Stimulated activated CD4-positive, alpha-beta T cell treated with anti-CD3 and anti-CD28 coated beads, TNF-alpha, amount 100 ng/mL, for 24 hours (primary cell): ENCODE results near the gene XIST.
"Not testable (repeated sequence)": the region's sequence is repeated elsewhere in the genome, so short reads cannot be mapped to it uniquely, and the experiment has no call there.

Source experiments
- DNase-seq, 3 experiments: peaks; one replicate each; pipeline ENCODE4 v3.0.0-alpha.2; 2020; ENCODE audit warnings: low read depth in 3 of 3

Gene XIST

DNA sequence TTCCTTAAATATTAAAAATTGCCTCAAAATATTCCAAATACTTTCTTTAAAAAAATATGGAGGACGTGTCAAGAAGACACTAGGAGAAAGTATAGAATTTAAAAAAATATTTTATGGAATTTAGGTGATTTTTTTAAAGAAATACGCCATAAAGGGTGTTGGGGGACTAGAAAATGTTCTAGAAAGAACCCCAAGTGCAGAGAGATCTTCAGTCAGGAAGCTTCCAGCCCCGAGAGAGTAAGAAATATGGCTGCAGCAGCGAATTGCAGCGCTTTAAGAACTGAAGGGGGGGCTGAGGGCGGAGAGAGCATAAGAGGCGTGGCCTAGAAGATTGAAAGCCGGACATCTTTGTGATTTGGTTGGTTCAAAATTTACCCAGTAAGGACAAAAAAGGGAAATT lies at the start of gene XIST:
XIST (minus strand) TSS at position 248 of the 400 bp plus-strand sequence.
- no peak for DNase-seq

DNA sequence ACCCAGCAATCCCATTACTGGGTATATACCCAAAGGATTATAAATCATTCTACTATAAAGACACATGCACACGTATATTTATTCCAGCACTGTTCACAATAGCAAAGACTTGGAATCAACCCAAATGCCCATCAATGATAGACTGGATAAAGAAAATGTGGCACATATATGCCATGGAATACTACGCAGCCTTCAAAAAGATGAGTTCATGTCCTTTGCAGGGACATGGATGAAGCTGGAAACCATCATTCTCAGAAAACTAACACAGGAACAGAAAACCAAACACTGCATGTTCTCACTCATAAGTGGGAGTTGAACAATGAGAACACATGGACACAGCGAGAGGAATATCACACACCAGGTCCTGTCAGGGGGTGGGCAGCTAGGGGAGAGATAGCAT lies 45.8 kb upstream of the XIST start:
- DNase-seq, result not testable (repeated sequence)

DNA sequence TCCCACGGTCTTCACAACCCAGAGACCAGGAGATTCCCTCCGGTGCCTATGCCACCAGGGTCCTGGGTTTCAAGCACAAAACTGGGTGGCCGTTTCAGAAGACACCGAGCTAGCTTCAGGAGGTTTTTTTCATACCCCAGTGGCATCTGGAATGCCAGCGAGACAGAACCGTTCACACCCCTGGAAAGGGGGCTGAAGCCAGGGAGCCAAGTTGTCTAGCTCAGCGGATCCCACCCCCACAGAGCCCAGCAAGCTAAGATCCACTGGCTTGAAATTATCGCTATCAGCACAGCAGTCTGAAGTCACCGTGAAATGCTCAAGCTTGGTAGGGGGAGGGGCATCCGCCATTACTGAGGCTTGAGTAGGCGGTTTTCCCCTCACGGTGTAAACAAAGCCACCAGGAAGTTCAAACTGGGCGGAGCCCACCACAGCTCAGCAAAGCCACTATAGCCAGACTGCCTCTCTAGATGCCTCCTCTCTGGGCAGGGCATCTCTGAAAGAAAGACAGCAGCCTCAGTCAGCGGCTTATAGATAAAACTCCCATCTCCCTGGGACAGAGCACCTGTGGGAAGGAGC lies 40.1 kb upstream of the XIST start:
- DNase-seq, result not testable (repeated sequence)

DNA sequence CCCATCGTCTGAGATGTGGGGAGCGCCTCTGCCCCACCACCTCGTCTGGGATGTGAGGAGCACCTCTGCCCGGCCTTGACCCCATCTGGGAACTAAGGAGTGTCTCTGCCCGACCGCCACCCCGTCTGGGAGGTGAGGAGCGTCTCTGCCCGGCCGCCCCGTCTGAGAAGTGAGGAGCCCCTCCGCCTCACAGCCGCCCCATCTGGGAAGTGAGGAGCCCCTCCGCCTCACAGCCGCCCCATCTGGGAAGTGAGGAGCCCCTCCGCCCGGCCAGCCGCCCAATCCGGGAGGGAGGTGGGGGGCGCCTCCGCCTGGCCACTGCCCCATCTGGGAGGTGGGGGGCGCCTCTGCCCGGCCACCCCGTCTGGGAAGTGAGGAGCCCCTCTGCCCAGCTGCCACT lies 29.7 kb upstream of the XIST start:
- not testable (repeated sequence) for DNase-seq

DNA sequence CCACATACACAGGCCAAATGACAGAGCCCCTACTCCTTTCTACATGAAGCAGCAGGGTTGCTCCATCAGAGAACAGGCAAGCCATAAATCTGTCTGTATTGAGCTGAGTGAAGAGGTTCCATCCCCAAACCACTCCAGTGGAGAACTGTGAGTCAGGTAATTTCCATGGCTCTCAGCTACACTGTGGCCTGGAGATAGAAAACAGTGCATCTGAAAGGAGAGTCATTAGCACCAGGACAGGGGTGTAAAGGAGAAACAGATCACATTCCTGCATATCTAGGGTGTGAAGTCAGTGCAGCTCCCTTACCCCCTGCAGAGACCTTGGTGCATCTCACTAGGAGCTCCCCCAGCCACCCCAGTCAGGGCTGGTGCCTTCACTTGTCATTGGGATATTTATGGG lies 25.2 kb upstream of the XIST start:
- no peak for DNase-seq

DNA sequence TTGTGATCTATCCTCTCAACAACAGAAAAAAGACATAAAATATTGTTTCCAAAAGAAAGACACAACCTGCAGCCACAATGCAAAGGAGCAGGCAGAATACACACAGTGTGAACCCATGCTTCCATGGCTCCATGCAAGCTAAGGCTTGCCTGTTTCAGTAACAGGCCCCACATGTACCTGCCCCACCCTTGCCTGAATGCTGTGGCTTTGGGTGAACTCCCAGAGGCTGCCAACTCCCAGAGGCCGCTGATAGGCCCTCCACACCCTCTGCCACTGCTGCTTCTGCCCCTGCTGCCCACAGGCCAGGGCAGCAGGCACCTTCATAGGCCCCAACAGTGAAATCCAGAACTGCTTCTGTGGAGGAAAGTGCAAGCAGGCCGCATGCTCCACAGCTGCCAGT lies 24.4 kb upstream of the XIST start:
- DNase-seq, result no peak

DNA sequence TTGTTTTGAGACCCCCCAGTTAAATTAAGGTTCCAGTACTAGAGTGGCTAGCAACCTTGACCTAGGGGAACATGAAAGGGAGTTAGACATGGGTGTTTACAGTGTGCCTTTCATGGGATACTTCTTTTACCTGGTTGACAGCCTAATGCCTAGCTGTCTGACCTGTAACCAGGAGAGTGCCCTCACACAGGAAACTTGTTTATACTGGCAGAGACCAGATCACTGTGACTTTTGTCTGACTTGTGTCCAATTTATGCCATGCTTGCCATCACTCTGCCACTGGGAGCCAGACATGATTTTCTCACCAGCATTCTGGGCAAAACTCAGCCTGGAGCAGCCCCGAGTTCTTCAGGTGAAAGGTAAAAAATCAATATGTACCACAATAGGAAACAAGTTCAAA lies 16.4 kb upstream of the XIST start:
- DNase-seq, result no peak

DNA sequence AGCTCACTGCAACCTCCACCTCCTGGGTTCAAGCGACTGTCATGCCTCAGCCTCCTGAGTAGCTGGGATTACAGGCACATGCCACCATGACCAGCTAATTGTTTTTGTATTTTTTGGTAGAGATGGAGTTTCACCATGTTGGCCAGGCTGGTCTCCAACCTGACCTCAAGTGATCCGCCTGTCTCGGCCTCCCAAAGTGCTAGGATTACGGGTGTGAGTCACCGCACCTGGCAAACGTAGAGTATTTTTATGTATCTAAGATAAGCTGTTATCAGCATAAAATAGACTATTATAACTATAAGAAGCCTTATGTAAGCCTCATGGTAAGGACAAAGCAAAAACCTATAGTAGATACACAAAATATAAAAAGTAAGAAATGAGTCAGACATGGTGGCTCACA lies 14.6 kb upstream of the XIST start:
- DNase-seq, result no peak

DNA sequence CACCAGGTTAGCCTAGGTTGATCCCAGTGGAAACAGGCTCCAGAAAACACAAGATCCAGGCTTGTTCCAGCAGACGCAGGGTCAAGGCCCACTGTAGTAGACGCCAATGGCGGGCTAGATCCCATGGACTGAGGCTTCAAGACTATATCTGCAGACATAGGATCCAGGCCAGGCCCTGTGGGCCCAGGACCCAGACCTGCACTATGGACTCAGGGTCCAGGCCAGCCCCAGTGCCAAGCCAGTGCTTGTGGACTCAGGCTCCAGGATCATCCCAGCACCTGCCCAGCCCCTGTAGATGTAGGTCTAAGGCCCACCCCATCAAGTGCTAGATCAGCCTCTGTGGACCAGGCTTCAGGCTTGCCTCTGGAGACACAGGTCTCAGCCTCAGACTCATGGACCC lies 11.3 kb upstream of the XIST start:
- no peak for DNase-seq

DNA sequence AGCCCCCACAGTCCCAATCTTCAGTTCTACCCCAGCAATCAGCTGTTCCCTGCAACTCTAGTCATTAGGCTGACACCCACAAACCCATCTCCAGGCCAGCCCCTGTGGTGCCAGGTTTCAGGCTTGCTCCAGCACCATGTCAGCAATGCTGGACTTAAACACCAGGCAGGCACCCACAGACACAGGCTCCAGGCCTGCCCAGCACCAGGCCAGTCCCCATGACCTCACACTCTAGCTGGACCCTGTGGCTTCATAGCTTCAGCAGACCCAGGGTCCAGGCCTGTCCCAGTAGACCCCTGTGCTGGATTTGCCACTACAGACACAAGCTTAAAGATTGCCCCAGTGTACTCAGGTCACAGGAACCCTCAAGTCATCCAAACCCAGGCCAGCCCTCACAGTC lies 10.8 kb upstream of the XIST start:
- DNase-seq, result no peak

DNA sequence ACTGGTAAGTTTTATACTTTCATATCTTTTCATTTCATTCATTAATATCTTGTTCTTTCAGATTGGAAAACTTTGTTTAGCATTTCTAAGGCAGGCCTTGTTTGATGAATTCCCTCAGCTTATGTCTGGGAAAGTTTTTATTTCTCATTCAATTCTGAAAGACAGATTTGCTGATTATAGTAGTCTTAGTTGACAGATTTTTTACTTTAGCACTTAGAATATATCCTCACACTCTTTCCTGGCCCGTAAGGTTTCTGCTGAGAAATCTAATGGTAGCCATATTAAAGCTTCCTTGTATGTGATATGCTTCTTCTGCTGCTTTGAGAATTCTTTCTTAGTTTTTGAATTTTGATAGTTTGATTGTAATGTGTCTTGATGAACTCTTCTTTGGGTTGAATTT lies 7.1 kb upstream of the XIST start:
- DNase-seq, result no peak

DNA sequence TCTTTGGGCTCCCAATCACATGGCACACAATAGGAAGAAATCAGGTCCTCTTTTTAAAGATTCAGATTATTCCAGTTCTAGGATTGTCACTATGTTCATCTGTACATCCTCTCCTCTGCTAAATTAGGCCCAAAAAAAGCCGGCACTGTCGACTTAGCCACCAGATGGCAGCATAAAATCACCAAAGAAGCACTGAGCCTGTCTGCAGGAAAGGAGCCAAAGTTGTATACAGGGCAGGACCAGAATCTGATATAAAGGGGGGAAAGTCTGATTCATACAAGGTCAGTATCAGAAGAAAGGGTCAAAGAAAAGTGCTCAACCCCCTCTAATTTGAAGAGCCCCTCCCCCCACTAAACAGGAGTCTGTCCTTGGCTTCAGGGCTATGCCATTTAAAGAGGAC lies 3.0 kb upstream of the XIST start:
- DNase-seq, result peak; percentile 25 to 35 (median 27)

DNA sequence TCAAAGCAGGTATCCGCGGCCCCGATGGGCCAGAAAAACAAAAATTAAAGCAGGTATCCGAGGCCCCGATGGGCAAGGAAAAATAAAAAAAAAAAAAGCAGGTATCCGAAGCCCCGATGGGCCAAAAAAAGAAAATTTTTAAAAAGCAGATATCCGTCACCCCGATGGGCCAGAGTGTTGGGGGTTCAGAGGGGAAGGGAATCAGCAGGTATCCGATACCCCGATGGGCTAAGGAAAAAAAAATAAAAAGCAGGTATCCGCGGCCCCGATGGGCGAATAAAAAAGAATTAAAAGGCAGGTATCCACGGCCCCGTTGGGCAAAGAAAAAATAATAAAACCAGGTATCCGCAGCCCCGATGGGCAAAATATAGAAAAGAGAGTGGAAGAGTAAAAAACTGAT lies 492 bp downstream of the XIST start:
- DNase-seq, result no peak

DNA sequence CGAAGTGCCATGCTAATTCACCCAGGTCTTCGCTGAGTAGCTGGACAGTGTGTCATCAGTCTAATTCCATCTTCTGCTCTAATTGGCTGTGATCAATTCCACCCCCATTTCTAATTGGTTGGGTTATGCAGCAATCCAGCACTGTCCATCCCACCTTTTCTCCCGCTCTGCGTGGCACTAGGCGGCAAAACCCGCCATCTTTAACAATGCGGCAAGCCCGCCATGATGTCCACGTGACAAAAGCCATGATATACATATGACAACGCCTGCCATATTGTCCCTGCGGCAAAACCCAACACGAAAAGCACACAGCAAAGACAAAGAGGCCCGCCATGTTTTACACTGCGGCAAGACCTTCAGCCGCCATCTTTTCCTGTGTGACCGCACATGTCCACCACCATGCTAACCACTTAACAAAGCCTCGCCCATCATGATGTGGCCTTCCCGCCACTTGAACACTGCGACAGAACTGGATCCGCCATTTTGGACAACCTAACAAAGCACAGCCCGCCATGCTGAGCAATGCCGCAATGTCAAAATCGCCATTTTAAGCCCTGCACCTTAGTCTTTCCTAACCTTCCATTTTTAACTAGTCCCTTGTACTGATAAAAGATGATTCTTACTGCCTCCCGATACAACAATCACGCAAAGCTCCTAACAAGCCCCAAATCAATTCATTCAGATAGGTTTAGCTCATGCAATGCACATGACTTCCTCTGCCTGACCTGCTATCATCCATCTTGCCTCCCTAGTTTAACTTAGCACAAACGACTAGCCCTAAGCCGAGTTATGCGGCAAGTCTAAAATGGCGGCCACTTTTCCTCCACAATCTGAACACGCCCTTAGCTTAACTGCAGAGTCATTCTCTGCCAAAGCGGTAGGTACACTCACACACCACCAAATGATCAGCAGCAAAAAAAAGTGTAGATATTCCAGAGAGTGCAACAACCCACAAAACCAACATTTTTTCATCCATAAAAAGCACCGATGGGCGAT lies 1.2 kb downstream of the XIST start:
- no peak for DNase-seq

DNA sequence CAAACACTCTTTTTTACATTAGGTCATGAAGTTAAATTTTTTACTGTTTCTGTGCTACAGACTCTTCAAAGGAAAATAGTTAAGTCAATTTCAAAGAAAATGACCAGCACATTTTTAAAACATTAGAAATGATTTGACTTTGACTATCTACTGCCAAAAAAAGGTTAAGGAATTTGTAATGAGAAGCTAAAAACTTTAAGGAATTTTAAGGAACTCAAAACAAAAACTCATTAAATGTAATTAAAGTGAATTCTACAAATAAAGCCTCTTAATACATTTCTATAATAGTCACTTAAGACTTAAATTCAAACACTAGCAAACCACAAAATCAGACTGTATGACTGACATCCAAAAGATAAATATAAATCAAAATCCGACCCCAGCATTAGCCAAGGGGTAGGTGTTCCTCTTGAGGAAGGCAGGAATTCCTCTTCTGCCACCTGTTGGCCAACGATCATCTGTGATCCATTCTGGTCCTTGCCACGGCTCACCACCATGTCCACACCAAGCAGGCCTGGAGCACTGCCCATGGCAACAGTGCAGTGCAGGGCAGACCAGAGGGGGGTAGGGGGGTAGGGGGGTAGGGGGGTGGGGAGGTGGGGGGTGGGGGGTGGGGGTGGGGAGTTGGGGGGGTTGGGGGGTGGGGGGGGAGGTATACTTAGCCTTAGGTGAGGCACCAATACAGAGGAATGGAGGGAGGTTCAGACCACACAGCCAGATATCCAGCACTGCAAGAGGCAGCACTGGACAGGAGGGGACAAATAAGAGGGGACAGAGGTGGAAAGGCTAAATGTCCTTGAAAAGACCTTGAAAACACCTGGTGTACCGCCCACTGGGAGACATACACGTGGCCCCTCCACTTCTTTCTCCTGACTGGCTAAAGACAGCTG lies 2.1 kb downstream of the XIST start:
- DNase-seq, result no peak

DNA sequence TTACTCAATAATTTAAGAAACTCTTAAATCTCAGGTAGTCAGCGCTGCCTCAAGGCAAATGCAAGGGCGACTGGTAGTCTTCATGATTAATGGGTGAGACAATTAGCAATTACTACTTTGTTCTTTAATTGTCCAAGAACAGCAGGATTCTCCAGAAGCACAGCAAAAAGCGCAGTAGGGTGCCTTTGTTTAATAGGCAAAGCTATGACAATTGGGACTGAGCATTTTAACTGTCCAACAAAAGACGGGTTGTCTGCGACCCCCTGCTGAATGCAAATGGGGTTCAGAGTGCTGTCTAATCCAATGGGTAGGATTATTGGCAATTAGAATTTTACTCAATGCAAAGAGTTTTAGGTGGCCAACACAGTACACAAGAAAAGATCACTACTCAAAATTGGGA lies 3.4 kb downstream of the XIST start:
- no peak for DNase-seq

DNA sequence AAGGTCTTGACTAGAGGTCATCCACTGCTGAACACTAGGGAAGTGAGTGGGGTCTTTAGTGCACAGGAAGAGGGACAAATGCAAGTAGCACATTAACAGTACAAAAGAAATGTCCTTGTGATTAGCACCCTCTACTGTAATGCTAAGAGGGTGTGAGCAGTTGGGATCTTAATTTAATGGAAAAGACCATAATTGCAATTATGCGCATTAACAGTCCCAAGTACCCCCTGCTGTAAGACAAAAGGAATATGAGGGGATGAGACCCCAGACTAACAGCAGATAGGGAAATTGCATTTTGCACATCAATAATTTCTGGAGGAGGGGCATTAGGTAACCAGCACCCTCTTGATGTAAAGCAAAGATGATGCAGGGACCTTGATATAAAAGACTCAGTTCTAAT lies 4.5 kb downstream of the XIST start:
- no peak for DNase-seq

DNA sequence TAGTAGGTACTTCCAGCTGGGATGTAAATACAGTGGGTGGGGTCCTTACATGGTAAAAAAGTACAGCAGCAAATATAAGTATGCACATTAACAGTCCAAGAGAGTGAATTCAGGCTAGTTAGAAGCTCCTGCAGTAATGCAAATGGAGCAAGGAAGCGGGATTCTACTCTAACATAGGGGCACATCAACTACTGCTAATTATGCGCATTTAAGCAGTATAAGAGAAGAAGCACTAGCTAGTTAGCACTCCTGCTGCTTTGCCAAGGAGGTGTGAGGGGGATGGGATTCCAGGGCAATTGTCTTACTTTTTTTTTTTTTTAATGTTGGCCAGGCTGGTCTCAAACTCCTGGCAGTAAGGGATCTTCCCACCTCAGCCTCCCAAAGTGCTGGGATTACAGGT lies 5.4 kb downstream of the XIST start:
- DNase-seq, result no peak

DNA sequence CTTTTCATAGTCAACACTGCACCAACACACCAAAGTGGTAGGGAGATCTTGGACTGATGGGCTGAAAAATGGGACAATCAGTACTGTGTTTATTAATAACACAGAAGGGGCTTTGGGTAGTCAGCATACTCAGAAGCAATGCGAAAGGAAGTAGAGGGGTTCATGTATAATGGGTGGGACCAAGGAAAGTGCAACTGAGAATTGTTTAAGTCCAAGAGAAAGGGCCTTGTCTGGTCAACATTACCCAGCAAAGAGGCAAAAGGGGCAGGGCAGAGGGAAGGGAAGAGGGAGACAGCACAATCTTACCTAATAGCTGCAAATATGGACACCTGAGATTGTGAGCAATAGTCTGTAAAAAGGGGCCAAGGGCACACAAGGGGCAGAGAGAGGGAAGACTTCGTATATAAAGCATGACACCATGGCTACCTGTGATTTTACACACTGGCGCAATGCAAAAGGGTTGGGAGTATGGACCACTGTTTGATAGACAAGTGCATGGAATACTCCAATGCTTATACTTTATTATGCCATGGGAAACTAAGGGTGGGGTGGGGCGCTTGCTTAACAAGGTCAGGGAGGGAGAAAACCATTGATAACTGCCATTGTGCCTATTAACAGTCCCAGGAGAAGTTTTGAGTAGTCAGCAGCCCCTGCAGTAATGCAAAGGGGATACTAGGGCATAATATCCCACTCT lies 9.8 kb downstream of the XIST start:
- DNase-seq, result no peak

DNA sequence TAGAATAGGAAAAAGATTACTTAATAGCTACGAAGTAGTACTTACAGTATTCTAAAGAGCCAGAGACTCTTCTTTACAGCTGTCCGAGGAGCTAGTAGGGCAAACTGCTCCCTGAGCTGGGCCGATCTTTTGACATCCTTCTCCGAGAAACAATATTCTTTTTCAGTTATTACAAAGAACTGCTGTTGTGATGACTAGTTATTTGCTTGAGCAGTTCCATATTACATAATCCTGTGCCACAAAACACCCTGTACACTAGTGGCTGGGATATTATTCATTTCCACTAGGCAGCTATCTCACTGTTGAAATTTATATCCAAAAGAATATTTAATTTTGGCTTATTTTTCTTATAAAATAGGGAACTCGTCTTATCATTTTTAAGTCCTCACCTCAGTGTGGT lies 11.2 kb downstream of the XIST start:
- no peak for DNase-seq

DNA sequence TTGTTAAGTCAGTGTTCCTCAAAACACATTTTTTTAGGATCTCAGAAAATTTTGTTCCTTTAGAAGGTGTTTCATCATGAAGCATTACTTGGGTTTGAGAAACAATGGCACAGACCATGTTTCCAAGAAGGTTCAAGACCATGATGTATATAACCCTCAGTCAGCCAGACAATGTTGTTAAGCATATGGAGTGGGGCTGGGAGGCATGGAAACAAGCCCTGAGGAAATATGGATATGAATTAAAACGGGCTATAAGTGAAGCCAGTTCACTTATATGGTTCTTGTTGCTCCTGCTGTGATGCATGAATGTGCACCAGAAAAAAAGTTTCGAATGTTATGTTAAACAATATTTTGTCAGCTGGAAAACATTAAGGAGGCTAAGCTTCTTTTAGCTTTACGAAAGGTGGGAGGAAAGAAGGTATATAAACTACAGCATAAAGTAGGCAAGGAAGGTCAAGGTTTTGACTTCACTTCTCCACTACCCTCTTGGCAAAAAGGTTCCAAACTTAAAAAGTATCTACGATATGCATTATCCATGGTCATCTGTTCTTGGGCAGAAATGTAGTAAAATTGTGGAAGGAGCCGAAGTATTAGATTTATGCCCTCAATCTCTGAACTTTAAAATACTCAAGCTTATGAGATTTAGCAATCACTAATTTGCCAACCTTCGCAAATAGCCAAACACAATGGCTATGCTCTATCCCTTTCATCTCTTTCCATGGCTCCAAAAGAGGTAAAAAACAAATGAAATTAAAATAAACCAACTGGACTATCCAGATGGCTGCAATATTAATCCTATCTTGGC lies 12.2 kb downstream of the XIST start:
- DNase-seq, result no peak
